Measurements from ENCODE around the gene SLC17A9.
A peak's percentile ranks its signal among the peaks of the same experiment; 100 is the strongest.
"Not testable (repeated sequence)": the region's sequence is repeated elsewhere in the genome, so short reads cannot be mapped to it uniquely, and the experiment has no call there.

SLC17A9 gene

DNA sequence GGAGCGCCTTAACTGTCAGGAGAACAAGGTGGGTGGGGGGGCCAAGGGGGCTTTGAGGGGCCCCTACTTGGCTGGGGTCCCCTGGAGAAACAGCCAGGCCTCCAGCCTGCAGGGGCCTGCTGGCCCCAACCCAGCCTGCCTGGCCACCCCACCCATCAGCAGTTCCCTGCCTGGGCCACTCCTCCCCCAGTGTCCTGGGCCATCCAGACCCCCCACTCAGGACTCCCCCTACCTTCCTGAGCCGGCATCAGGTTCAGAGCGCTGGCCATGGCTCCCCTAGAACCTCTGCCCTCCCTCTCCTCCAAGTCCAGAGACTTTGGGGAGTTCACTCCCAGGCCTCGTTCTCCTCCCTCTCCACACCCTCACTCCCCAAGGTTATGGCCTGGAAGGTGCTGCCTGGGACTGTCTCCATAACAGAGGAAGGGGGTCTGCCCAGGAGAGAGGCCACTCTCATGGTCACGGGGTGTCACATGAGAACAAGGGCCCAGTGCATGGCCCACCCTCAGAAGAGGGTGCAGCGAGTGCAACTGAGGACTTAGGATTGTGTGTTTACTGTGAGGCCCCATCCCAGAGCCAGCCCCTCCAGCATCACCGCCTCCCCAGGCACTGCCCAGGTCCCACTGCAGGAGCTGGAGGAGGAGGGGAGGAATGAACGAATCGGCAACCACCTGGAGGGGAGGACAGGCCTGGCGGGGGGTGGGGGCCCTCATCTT is 6.0 kb downstream of the SLC17A9 start:
- no peak for DNase-seq (ENCODE audit: low spot score)
- no peak for TF ChIP-seq CTCF (conservative IDR thresholded peaks at IDR 0.05; ENCODE audit: low read depth)
- POLR2A ChIA-PET (ENCODE audit: low non-redundant PET), result no interaction called here
- CTCF ChIA-PET, result interaction anchor here (0.6 kb wide), 1 partner anchor 51 kb away, joined by 3 read pairs; no protein-coding TSS in a partner anchor
- no peak overlapping the region for H3K27ac ChIP-seq

DNA sequence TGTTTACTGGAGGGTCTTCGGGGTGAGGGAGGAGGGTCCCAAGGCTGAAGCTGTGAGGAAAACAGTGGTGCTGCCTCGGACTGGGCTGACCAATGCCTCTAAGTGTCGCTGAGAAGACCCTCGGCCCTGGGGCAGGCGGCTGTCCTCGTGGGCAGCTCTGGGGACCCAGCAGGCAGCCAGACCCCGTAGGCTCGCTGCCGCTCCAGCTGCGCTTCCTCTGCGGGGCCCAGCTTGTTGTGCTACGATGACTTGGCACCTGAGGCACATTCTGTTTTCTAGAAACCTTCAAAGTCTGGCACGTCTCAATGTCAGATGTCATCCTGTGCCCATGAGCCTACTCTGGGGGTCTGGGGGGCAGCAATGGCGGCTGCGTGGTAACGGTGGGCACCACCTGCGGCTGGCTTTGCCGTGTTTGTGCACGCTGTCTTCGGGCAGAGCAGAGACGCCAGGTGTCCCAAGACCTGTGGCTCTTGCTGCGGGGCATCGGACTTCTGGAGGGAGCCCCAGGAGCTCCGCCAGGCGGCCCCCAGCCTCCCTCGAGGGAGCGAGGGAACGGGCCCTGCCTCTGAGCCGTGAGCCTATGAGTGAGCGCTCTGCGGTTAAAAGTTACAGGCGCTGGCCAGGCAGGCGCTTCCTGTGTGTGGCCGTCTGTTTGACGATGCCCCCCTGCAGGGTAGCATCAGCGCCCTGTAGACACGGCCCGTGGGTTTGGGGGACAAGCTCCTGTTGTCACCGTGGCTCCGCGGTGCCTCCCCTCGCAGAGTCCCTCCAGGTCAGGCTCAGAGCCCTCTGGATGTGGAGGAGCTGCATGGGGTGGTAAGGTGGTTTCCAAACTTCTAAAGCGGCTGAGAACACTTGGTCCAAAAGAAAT is 6.8 kb downstream of the SLC17A9 start:
- ChIA-PET CTCF (interaction anchor here (0.6 to 0.8 kb wide), 3 partner anchors 19 to 119 kb away, joined by 3 to 4 read pairs (median 3); no protein-coding TSS in a partner anchor), POLR2A (ENCODE audit: low non-redundant PET) (no interaction called here)
- DNase-seq (ENCODE audit: low spot score), result no peak
- no peak overlapping the region for H3K27ac ChIP-seq
- no peak for TF ChIP-seq CTCF (conservative IDR thresholded peaks at IDR 0.05; ENCODE audit: low read depth)

GRCh38 chr20:62959998-62960436 is 7.5 kb downstream of the SLC17A9 start:
- H3K27ac ChIP-seq, result no peak overlapping the region
- ChIA-PET POLR2A (ENCODE audit: low non-redundant PET) (no interaction called here), CTCF (interaction anchor here (0.6 to 0.8 kb wide), 2 partner anchors 18 to 118 kb away, joined by 3 to 4 read pairs; no protein-coding TSS in a partner anchor)
- no peak for DNase-seq (ENCODE audit: low spot score)
- no peak for TF ChIP-seq CTCF (conservative IDR thresholded peaks at IDR 0.05; ENCODE audit: low read depth)

DNA sequence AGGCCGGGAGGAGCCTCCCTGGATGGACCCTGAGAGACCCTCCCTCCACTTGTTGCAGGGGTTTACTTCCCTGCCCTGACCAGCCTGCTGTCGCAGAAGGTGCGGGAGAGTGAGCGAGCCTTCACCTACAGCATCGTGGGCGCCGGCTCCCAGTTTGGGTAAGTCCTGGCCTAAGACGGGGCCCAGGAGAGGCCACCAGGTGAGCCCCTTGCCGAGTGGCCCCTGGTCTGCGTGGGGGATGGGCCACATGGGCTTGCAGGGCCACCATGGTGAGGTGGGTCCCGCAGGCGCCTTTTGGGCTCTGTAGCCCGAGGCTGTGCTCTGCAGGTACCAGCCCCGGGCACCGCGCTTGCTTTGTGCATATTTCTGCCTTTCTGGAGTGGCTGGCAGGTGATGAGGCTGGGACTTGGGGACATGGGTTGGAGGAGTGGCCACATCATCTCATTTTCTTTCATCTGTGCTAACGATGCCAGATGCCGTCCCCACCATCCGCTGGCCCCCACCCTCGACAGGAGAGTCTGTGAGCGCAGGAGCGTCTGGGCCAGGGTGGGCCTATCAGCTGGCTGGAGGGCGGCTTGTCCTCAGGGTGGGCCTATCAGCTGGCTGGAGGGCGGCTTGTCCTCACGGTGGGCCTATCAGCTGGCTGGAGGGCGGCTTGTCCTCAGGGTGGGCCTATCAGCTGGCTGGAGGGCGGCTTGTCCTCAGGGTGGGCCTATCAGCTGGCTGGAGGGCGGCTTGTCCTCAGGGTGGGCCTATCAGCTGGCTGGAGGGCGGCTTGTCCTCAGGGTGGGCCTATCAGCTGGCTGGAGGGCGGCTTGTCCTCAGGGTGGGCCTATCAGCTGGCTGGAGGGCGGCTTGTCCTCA is 8.2 kb downstream of the SLC17A9 start:
- CTCF ChIA-PET, result interaction anchor here (0.8 to 1.5 kb wide), 2 partner anchors 12 to 118 kb away, joined by 3 to 6 read pairs; no protein-coding TSS in a partner anchor
- POLR2A ChIA-PET (ENCODE audit: low non-redundant PET); DNase-seq (ENCODE audit: low spot score); H3K27ac ChIP-seq: not testable (repeated sequence)

DNA sequence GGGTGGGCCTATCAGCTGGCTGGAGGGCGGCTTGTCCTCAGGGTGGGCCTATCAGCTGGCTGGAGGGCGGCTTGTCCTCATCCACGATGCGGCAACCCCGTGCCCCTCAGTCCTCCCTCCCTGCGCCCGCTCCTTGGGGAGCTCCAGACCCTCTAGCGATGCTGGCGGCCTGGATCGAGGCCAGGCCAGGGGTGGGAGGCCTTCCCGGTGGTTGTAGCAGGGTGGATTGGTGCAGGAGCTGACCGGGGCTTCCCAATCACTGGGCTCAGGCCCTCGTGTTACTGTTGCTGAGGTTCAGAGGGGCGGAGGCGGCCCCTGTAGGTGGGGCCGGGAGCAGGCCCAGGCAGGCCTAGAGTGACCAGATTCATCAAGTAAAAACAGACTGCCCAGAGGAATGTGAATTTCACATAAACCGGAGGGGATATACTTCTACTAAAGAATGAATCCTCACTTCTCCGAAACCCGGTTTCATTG is 8.8 kb downstream of the SLC17A9 start:
- TF ChIP-seq CTCF (conservative IDR thresholded peaks at IDR 0.05; ENCODE audit: low read depth), result no peak
- POLR2A ChIA-PET (ENCODE audit: low non-redundant PET), result no interaction called here
- peak overlapping the region; percentile 46 for H3K27ac ChIP-seq
- CTCF ChIA-PET, result interaction anchor here (1.5 kb wide), 1 partner anchor 11 kb away, joined by 6 read pairs; no protein-coding TSS in a partner anchor
- peak; percentile 85 for DNase-seq (ENCODE audit: low spot score)

GRCh38 chr20:62961799-62962198 is 9.3 kb downstream of the SLC17A9 start:
- peak overlapping the region; percentile 46 for H3K27ac ChIP-seq
- no peak for DNase-seq (ENCODE audit: low spot score)
- POLR2A ChIA-PET (ENCODE audit: low non-redundant PET), result no interaction called here
- no peak for TF ChIP-seq CTCF (conservative IDR thresholded peaks at IDR 0.05; ENCODE audit: low read depth)
- CTCF ChIA-PET, result interaction anchor here (0.6 to 1.5 kb wide), 3 partner anchors 9 to 460 kb away, joined by 3 to 6 read pairs (median 3); no protein-coding TSS in a partner anchor
